Small intestine (tissue), 7 donors: Measurements from ENCODE around the gene TBCC. TPM values are rescaled to one million over a fixed set of nuclear protein-coding genes. Genes with fewer than 3 reads are reported as not detected.
"Not testable (repeated sequence)": the region's sequence is repeated elsewhere in the genome, so short reads cannot be mapped to it uniquely, and the experiment has no call there.

ENCODE experiments used
- DNase-seq, 2 donors: peaks; one replicate each; pipeline versions ENCODE4 v3.0.0 to v3.0.0-alpha.2; 2013
- FAIRE-seq: peaks from 2 replicates; lab custom pipeline; 2012; peaks lifted over from hg19 to GRCh38; lab: Jason Lieb, UNC
- H3K27ac ChIP-seq, 3 donors: one replicate each; pipeline ENCODE4 v1.5.1; 2013; ENCODE audit warnings: low read length in 2 of 3, mild to moderate bottlenecking in 2 of 3, control low read depth in 1 of 3, inconsistent platforms in 1 of 3, low read depth in 1 of 3, moderate library complexity in 1 of 3
- H3K27me3 ChIP-seq, 3 donors: one replicate each; pipeline ENCODE4 v1.6.1; 2013; ENCODE audit warnings: low read length in 3 of 3, inconsistent platforms in 1 of 3; ENCODE audit not compliant: control insufficient read depth in 3 of 3, insufficient read depth in 3 of 3
- H3K36me3 ChIP-seq, 3 donors: one replicate each; pipeline ENCODE4 v1.6.1; 2013; ENCODE audit warnings: low read length in 3 of 3, inconsistent platforms in 1 of 3, low read depth in 1 of 3, mild to moderate bottlenecking in 1 of 3, moderate library complexity in 1 of 3; ENCODE audit not compliant: control insufficient read depth in 3 of 3, insufficient read depth in 2 of 3
- H3K4me1 ChIP-seq, 3 donors: one replicate each; pipeline ENCODE4 v1.6.1; 2013; ENCODE audit warnings: low read length in 2 of 3, inconsistent platforms in 1 of 3, low read depth in 1 of 3, mild to moderate bottlenecking in 1 of 3, moderate library complexity in 1 of 3; ENCODE audit not compliant: control insufficient read depth in 3 of 3, insufficient read depth in 2 of 3
- H3K4me3 ChIP-seq, 3 donors: one replicate each; pipeline ENCODE4 v1.5.1; 2013; ENCODE audit warnings: low read length in 3 of 3, control low read depth in 1 of 3, inconsistent platforms in 1 of 3, low read depth in 1 of 3, mild to moderate bottlenecking in 1 of 3, moderate library complexity in 1 of 3
- H3K9me3 ChIP-seq, 2 donors: one replicate each; pipeline ENCODE4 v1.6.1; 2013; ENCODE audit warnings: low read depth in 1 of 2, low read length in 1 of 2; ENCODE audit not compliant: control insufficient read depth in 2 of 2, insufficient read depth in 1 of 2
- WGBS, 3 donors: extraction: QIAGEN DNeasy Blood & Tissue Kit; methylation state at CpG; one replicate each; pipeline ENCODE4 v1.1.7; 2013; 5-methylcytosine and 5-hydroxymethylcytosine counted together
- polyA plus RNA-seq, 4 donors: library from polyadenylated mRNA; stranded (reverse) in 3 of 4; unstranded in 1 of 4; fragments of 200-250 nt in 3 of 4; fragments of 120-200 nt in 1 of 4; gene quantifications; one replicate each; pipeline versions ENCODE4 v1.2.1 to v1.2.3, GENCODE V29; 2013
- donor health status: healthy with polysubstance abuse.
- donor health status: control.
- donor health status: control.
- donor health status: Bipolar disorder and iron deficiency.
- donor health status: healthy.

The TBCC gene
- polyA plus RNA-seq, 4 donors = 23.8 to 30.0 (median 26.9) TPM

GRCh38 chr6:42735976-42736375, 9.9 kb downstream of the TBCC start:
- Histone ChIP-seq H3K9me3 (peaks cover 0 to 10% of the 10 kb centered on the region in 2 donors), H3K4me1 (no peaks in the 10 kb centered on the region), H3K36me3 (no peaks in the 10 kb centered on the region), H3K4me3 (no peak overlapping the region), H3K27ac (no peak overlapping the region), H3K27me3 (peaks cover 0 to 3% (median 0%) of the 10 kb centered on the region in 3 donors)
- FAIRE-seq = no peak
- DNase-seq = no peak
- WGBS, 3 donors = 92 to 97% (median 96%) methylated on average over 3 of the region's 3 CpGs

GRCh38 chr6:42733867-42734481, 11.9 kb downstream of the TBCC start:
- DNase-seq, H3K27me3 ChIP-seq, H3K36me3 ChIP-seq, H3K4me3 ChIP-seq, FAIRE-seq, H3K9me3 ChIP-seq, H3K27ac ChIP-seq, H3K4me1 ChIP-seq: not testable (repeated sequence)
- 76 to 89% (median 83%) methylated on average over 13 of the region's 13 CpGs for WGBS, 3 donors

- H3K27ac ChIP-seq = no peak overlapping the region
- no peak for FAIRE-seq
- H3K9me3 ChIP-seq = peaks cover 0 to 10% of the 10 kb centered on the region in 2 donors
- no peak overlapping the region for H3K4me3 ChIP-seq
- H3K27me3 ChIP-seq = peaks cover 0 to 4% (median 0%) of the 10 kb centered on the region in 3 donors
- H3K36me3 ChIP-seq = no peaks in the 10 kb centered on the region
- WGBS, 3 donors = 16 to 69% (median 25%) methylated on average over 1 to 2 of the region's 3 CpGs
- DNase-seq = peak; percentile 7 to 71
- H3K4me1 ChIP-seq = peaks cover 0 to 5% (median 0%) of the 10 kb centered on the region in 3 donors
Observed at GRCh38 chr6:42729731-42730130, 16.2 kb downstream of the TBCC start.

GRCh38 chr6:42727627-42728026, 18.3 kb downstream of the TBCC start:
- 59 to 83% (median 77%) methylated on average over 22 of the region's 22 CpGs for WGBS, 3 donors
- Histone ChIP-seq H3K27ac (peak overlapping the region in 2 of 3 donors; percentile 43 to 97), H3K9me3 (peaks cover 0 to 8% of the 10 kb centered on the region in 2 donors), H3K27me3 (peaks cover 0 to 4% (median 0%) of the 10 kb centered on the region in 3 donors), H3K4me3 (peak overlapping the region in 1 of 3 donors; percentile 47), H3K36me3 (no peaks in the 10 kb centered on the region), H3K4me1 (peaks cover 0 to 5% (median 0%) of the 10 kb centered on the region in 3 donors)
- FAIRE-seq = no peak
- DNase-seq = no peak

- H3K27me3 ChIP-seq = peaks cover 0 to 4% (median 0%) of the 10 kb centered on the region in 3 donors
- no peaks in the 10 kb centered on the region for H3K36me3 ChIP-seq
- WGBS, 3 donors = 14 to 23% (median 15%) methylated on average over 48 to 52 of the region's 52 CpGs
- peak overlapping the region; percentile 30 to 97 (median 43) for H3K27ac ChIP-seq
- FAIRE-seq (no peak), DNase-seq (peak in 1 of 2 donors; percentile 68)
- H3K4me1 ChIP-seq = peaks cover 0 to 5% (median 0%) of the 10 kb centered on the region in 3 donors
- peak overlapping the region; percentile 40 to 47 (median 44) for H3K4me3 ChIP-seq
- peaks cover 0 to 4% of the 10 kb centered on the region in 2 donors for H3K9me3 ChIP-seq
Observed at GRCh38 chr6:42727087-42727611, 18.8 kb downstream of the TBCC start.

GRCh38 chr6:42726485-42727086, 19.3 kb downstream of the TBCC start:
- Histone ChIP-seq H3K27ac (peak overlapping the region; percentile 30 to 97 (median 43)), H3K4me3 (peak overlapping the region; percentile 40 to 47 (median 44)), H3K4me1 (peaks cover 0 to 5% (median 0%) of the 10 kb centered on the region in 3 donors), H3K36me3 (peaks cover 0 to 4% (median 0%) of the 10 kb centered on the region in 3 donors), H3K27me3 (peaks cover 0 to 4% (median 0%) of the 10 kb centered on the region in 3 donors), H3K9me3 (no peaks in the 10 kb centered on the region)
- no peak for FAIRE-seq
- DNase-seq = peak; percentile 89 to 91
- WGBS, 3 donors = 2% methylated on average over 14 of the region's 14 CpGs

- Histone ChIP-seq H3K9me3 (no peaks in the 10 kb centered on the region), H3K27me3 (peaks cover 0 to 4% (median 0%) of the 10 kb centered on the region in 3 donors), H3K27ac (peak overlapping the region in 1 of 3 donors; percentile 50), H3K4me3 (no peak overlapping the region), H3K36me3 (peaks cover 0 to 6% (median 0%) of the 10 kb centered on the region in 3 donors), H3K4me1 (peaks cover 0 to 5% (median 0%) of the 10 kb centered on the region in 3 donors)
- FAIRE-seq (no peak), DNase-seq (no peak)
Observed at GRCh38 chr6:42726026-42726425, 19.9 kb downstream of the TBCC start.

- no peak for FAIRE-seq
- no peak overlapping the region for H3K4me3 ChIP-seq
- peaks cover 0 to 6% (median 0%) of the 10 kb centered on the region in 3 donors for H3K36me3 ChIP-seq
- H3K27ac ChIP-seq = no peak overlapping the region
- H3K9me3 ChIP-seq = no peaks in the 10 kb centered on the region
- DNase-seq = no peak
- peaks cover 0 to 10% (median 0%) of the 10 kb centered on the region in 3 donors for H3K27me3 ChIP-seq
- peaks cover 0 to 5% (median 0%) of the 10 kb centered on the region in 3 donors for H3K4me1 ChIP-seq
Observed at GRCh38 chr6:42724825-42725224, 21.1 kb downstream of the TBCC start.
